Measurements from ENCODE around the gene TAF15.
A peak's percentile ranks its signal among the peaks of the same experiment; 100 is the strongest.

TAF15 gene

DNA sequence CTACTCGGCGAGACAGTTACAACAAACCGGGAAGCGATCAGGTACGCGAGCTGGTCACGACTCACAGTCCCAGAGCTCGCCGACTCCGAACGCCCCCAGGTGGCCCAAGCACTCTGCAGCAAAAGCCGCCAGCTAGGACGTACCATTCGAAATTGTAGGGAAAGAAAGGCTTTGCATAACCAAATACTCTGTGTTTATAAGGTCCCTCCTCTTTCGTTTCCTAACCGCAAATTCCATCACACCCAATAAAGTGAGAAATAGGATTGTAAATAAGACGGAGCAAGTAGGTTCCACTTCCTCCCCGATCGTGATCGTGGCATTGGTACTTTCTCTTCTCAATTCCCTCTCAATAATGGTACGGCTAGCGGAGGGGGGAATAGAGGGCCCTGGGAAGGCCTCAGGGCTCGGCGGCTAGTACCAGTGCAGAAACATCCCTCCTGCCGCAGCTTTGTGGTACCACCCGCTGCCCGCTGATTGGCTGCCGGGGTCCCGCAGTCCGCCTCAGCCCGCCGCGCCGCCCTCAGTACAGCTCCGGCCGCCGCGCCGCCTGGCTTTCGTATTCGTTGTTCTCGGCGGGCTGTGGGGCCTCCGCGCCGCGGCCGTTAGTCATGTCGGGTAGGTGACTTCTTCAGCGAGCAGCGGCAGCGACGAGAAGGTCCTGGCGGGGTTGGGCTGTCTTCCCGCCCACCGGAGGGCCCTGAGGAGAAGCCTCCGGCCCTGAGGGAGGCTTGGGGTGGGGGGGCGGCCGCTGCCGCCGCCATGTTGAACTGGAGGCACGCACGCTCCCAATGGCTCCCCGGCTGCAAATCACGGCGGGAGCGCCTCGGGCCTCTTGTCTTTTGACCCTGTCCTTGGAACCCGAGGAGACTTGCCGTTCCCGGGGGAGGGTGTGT, at the start of gene TAF15:
TAF15 (plus strand) TSS at position 523 of the 893 bp plus-strand sequence; CDS start at position 609, 86 bp downstream.
- Histone ChIP-seq H4K20me1 (ENCODE audit: insufficient read depth, low read length) (peaks cover 39% of the 10 kb centered on the region), H3K27me3 (ENCODE audit: low read depth, low read length) (peaks cover 21% of the 10 kb centered on the region), H2AFZ (ENCODE audit: low read depth, low read length) (peak within 1 kb of the TSS; percentile 81), H3K4me1 (ENCODE audit: low read length) (peaks cover 25% of the 10 kb centered on the region), H3K4me3 (ENCODE audit: low read length) (peak within 1 kb of the TSS; percentile 98), H3K9me3 (ENCODE audit: insufficient read depth, low read length) (no peaks in the 10 kb centered on the region), H3K4me2 (ENCODE audit: low read length) (peak within 1 kb of the TSS; percentile 99), H3K36me3 (replicated peaks; ENCODE audit: low read depth, low read length) (peaks cover 18% of the 10 kb centered on the region), H3K27ac (ENCODE audit: low read length) (peak within 1 kb of the TSS; percentile 76), H3K79me2 (ENCODE audit: low read length) (peaks cover 50% of the 10 kb centered on the region), H3K9ac (ENCODE audit: low read length) (peak within 1 kb of the TSS; percentile 98)
- TF ChIP-seq, protein P1, sequence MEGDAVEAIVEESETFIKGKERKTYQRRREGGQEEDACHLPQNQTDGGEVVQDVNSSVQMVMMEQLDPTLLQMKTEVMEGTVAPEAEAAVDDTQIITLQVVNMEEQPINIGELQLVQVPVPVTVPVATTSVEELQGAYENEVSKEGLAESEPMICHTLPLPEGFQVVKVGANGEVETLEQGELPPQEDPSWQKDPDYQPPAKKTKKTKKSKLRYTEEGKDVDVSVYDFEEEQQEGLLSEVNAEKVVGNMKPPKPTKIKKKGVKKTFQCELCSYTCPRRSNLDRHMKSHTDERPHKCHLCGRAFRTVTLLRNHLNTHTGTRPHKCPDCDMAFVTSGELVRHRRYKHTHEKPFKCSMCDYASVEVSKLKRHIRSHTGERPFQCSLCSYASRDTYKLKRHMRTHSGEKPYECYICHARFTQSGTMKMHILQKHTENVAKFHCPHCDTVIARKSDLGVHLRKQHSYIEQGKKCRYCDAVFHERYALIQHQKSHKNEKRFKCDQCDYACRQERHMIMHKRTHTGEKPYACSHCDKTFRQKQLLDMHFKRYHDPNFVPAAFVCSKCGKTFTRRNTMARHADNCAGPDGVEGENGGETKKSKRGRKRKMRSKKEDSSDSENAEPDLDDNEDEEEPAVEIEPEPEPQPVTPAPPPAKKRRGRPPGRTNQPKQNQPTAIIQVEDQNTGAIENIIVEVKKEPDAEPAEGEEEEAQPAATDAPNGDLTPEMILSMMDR (IDR thresholded peaks at IDR 0.05; ENCODE audit: low read depth, low read length): peak; percentile 77
- TF ChIP-seq EZH2phosphoT487 (IDR thresholded peaks at IDR 0.05; ENCODE audit: low read depth): no peak

DNA sequence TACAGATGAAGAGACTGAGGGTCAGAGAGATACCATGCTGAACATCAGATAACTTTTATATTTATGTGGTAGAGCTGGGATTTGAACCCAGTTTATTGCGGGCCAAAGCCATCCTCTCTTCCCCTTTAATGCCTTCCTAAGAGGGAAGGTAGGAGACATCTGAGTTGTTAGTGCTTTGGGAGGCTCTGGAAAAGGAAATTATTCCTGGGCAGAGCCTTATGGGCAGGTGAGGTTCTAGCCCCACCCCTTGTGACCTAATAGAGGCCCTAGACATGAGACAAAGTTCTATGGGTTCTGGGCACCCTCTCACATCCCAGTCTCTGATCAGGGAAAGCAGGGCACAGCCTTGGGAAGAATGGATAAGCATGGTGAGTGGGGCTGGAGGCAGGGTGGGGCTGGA, 48.7 kb upstream of the TAF15 start, which contains the start of gene C17orf50:
C17orf50 (plus strand) TSS at position 301 of the 400 bp plus-strand sequence; CDS start at position 356, 55 bp downstream.
- H3K27ac ChIP-seq (ENCODE audit: low read length): no peak within 1 kb of the TSS
- peaks cover 18% of the 10 kb centered on the region for H3K4me1 ChIP-seq (ENCODE audit: low read length)
- no peak within 1 kb of the TSS for H3K4me2 ChIP-seq (ENCODE audit: low read length)
- TF ChIP-seq, protein P1 (IDR thresholded peaks at IDR 0.05; ENCODE audit: low read depth, low read length): no peak
- no peak for TF ChIP-seq EZH2phosphoT487 (IDR thresholded peaks at IDR 0.05; ENCODE audit: low read depth)
- no peak within 1 kb of the TSS for H2AFZ ChIP-seq (ENCODE audit: low read depth, low read length)
- peaks cover 10% of the 10 kb centered on the region; the same call in 1 of the 2 replicates for H3K27me3 ChIP-seq (ENCODE audit: low read depth, low read length)
- H4K20me1 ChIP-seq (ENCODE audit: insufficient read depth, low read length): no peaks in the 10 kb centered on the region
- no peaks in the 10 kb centered on the region for H3K79me2 ChIP-seq (ENCODE audit: low read length)
- H3K36me3 ChIP-seq (replicated peaks; ENCODE audit: low read depth, low read length): no peaks in the 10 kb centered on the region
- no peaks in the 10 kb centered on the region for H3K9me3 ChIP-seq (ENCODE audit: insufficient read depth, low read length)
- no peak within 1 kb of the TSS for H3K4me3 ChIP-seq (ENCODE audit: low read length)
- no peak within 1 kb of the TSS for H3K9ac ChIP-seq (ENCODE audit: low read length)

DNA sequence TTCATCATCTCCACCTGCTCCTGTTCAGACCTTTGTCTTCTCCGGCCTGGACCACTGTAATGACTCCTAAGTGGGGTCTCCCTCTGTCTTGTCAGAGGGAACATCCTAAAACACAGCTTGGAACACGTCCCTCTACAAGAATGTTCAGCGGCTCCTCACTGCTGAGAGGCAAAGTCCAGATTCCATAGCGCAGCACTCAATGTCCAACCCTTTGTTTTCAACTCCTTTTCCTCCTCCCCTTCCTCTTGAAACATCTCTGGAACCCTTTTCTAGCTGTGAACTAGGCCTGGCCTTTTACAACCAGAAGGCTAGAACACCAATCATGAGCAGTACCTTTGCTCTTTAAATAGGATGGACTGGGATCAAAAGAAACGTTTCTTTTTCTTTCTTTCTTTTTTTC, 47.7 kb upstream of the TAF15 start:
- Histone ChIP-seq H3K4me3 (ENCODE audit: low read length) (no peak overlapping the region), H3K9ac (ENCODE audit: low read length) (no peak overlapping the region), H3K4me2 (ENCODE audit: low read length) (no peak overlapping the region), H3K27me3 (ENCODE audit: low read depth, low read length) (peaks cover 10% of the 10 kb centered on the region; the same call in 1 of the 2 replicates), H3K9me3 (ENCODE audit: insufficient read depth, low read length) (no peaks in the 10 kb centered on the region), H3K79me2 (ENCODE audit: low read length) (no peaks in the 10 kb centered on the region), H3K36me3 (replicated peaks; ENCODE audit: low read depth, low read length) (no peaks in the 10 kb centered on the region), H4K20me1 (ENCODE audit: insufficient read depth, low read length) (no peaks in the 10 kb centered on the region), H3K4me1 (ENCODE audit: low read length) (peaks cover 9% of the 10 kb centered on the region), H2AFZ (ENCODE audit: low read depth, low read length) (no peak overlapping the region), H3K27ac (ENCODE audit: low read length) (no peak overlapping the region)
- TF ChIP-seq, protein P1 (IDR thresholded peaks at IDR 0.05; ENCODE audit: low read depth, low read length): no peak
- no peak for TF ChIP-seq EZH2phosphoT487 (IDR thresholded peaks at IDR 0.05; ENCODE audit: low read depth)

DNA sequence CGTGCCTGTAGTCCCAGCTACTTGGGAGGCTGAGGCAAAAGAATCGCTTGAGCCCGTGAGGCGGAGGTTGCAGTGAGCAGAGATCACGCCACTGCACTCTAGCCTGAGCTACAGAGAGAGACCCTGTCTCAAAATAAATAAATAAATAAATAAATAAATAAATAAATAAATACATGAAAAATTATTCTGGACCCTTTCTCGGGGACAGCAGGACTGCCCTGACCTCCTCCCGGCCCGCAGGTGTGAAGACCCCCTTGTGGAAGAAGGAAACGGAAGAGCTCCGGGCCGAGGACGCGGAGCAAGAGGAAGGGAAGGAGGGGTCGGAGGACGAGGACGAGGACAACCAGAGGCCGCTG, 45.5 kb upstream of the TAF15 start:
- Histone ChIP-seq H3K4me2 (ENCODE audit: low read length) (peak overlapping the region; percentile 94), H3K4me1 (ENCODE audit: low read length) (peaks cover 7% of the 10 kb centered on the region), H3K9ac (ENCODE audit: low read length) (no peak overlapping the region), H3K4me3 (ENCODE audit: low read length) (peak overlapping the region; percentile 88), H3K36me3 (replicated peaks; ENCODE audit: low read depth, low read length) (no peaks in the 10 kb centered on the region), H3K27me3 (ENCODE audit: low read depth, low read length) (peaks cover 21% of the 10 kb centered on the region), H4K20me1 (ENCODE audit: insufficient read depth, low read length) (no peaks in the 10 kb centered on the region), H3K79me2 (ENCODE audit: low read length) (no peaks in the 10 kb centered on the region), H3K9me3 (ENCODE audit: insufficient read depth, low read length) (no peaks in the 10 kb centered on the region), H3K27ac (ENCODE audit: low read length) (no peak overlapping the region), H2AFZ (ENCODE audit: low read depth, low read length) (no peak overlapping the region)
- TF ChIP-seq EZH2phosphoT487 (IDR thresholded peaks at IDR 0.05; ENCODE audit: low read depth): no peak
- TF ChIP-seq, protein P1 (IDR thresholded peaks at IDR 0.05; ENCODE audit: low read depth, low read length): no peak

Measured in OCI-LY3 (cell line).